Trophoblast cell (in vitro differentiated cells and primary cell): ENCODE results near the gene FAAP100.

ENCODE experiments used
- DNase-seq, 2 donors: peaks; one replicate each; pipeline ENCODE4 v3.0.0-alpha.2; 2016
- H2AFZ ChIP-seq: 2 replicates; pipeline ENCODE4 v1.6.1; 2013; ENCODE audit warnings: low read length, moderate library complexity, mild to moderate bottlenecking; ENCODE audit not compliant: insufficient read depth, poor library complexity
- H2AK5ac ChIP-seq: 2 replicates; pipeline ENCODE4 v1.6.1; 2013; ENCODE audit warnings: mild to moderate bottlenecking, low read length
- H2BK120ac ChIP-seq: 2 replicates; pipeline ENCODE4 v1.6.1; 2013; ENCODE audit warnings: low read length, mild to moderate bottlenecking, moderate library complexity; ENCODE audit not compliant: insufficient read depth, poor library complexity
- H2BK12ac ChIP-seq: 2 replicates; pipeline ENCODE4 v1.6.1; 2013; ENCODE audit warnings: mild to moderate bottlenecking, low read length, moderate library complexity
- H2BK5ac ChIP-seq: 2 replicates; pipeline ENCODE4 v1.6.1; 2013; ENCODE audit warnings: low read length, low read depth, moderate library complexity, mild to moderate bottlenecking; ENCODE audit not compliant: poor library complexity
- H3K14ac ChIP-seq: 2 replicates; pipeline ENCODE4 v1.6.1; 2013; ENCODE audit warnings: mild to moderate bottlenecking, low read length
- H3K18ac ChIP-seq: 2 replicates; pipeline ENCODE4 v1.6.1; 2013; ENCODE audit warnings: mild to moderate bottlenecking, low read length
- H3K23ac ChIP-seq: 2 replicates; pipeline ENCODE4 v1.6.1; 2013; ENCODE audit warnings: low read length
- H3K27ac ChIP-seq: 2 replicates; pipeline ENCODE4 v1.5.1; 2013; ENCODE audit warnings: low read depth, mild to moderate bottlenecking, inconsistent platforms, low read length, moderate library complexity
- H3K27me3 ChIP-seq: 2 replicates; pipeline ENCODE4 v1.6.1; 2013; ENCODE audit warnings: inconsistent platforms, mild to moderate bottlenecking, low read length, moderate library complexity; ENCODE audit not compliant: insufficient read depth
- H3K36me3 ChIP-seq, 2 experiments: 1 replicate in 1 of 2; 2 replicates in 1 of 2; pipeline ENCODE4 v1.6.1; 2013; ENCODE audit warnings: low read length in 2 of 2, mild to moderate bottlenecking in 2 of 2, moderate library complexity in 1 of 2; ENCODE audit not compliant: insufficient read depth in 2 of 2, control insufficient read depth in 1 of 2
- H3K4ac ChIP-seq: 2 replicates; pipeline ENCODE4 v1.6.1; 2013; ENCODE audit warnings: low read depth, mild to moderate bottlenecking, low read length, moderate library complexity
- H3K4me1 ChIP-seq, 2 experiments: 1 replicate in 1 of 2; 2 replicates in 1 of 2; pipeline ENCODE4 v1.6.1; 2013; ENCODE audit warnings: low read length in 2 of 2, mild to moderate bottlenecking in 2 of 2, moderate library complexity in 1 of 2; ENCODE audit not compliant: insufficient read depth in 2 of 2, control insufficient read depth in 1 of 2
- H3K4me2 ChIP-seq: 2 replicates; pipeline ENCODE4 v1.6.1; 2013; ENCODE audit warnings: inconsistent platforms, mild to moderate bottlenecking, low read length, moderate library complexity
- H3K4me3 ChIP-seq: 2 replicates; pipeline ENCODE4 v1.5.1; 2013; ENCODE audit warnings: mild to moderate bottlenecking, low read depth, low read length, inconsistent platforms
- H3K79me1 ChIP-seq: one replicate; pipeline ENCODE4 v1.6.1; 2013; ENCODE audit warnings: low read length
- H3K79me2 ChIP-seq: 2 replicates; pipeline ENCODE4 v1.6.1; 2013; ENCODE audit warnings: low read length, mild to moderate bottlenecking; ENCODE audit not compliant: control insufficient read depth, insufficient read depth, poor library complexity
- H3K9ac ChIP-seq: 2 replicates; pipeline ENCODE4 v1.6.1; 2013; ENCODE audit warnings: mild to moderate bottlenecking, low read length
- H3K9me3 ChIP-seq: 2 replicates; pipeline ENCODE4 v1.6.1; 2013; ENCODE audit warnings: low read depth, mild to moderate bottlenecking, control low read depth, inconsistent platforms, low read length; ENCODE audit not compliant: insufficient read depth
- H4K12ac ChIP-seq: 2 replicates; pipeline ENCODE4 v1.6.1; 2013; ENCODE audit warnings: low read depth, mild to moderate bottlenecking, low read length, moderate library complexity
- H4K8ac ChIP-seq: 2 replicates; pipeline ENCODE4 v1.6.1; 2013; ENCODE audit warnings: low read depth, mild to moderate bottlenecking, low read length, moderate library complexity
- H4K91ac ChIP-seq: one replicate; pipeline ENCODE4 v1.6.1; 2013; ENCODE audit warnings: low read depth, mild to moderate bottlenecking, low read length, moderate library complexity
- WGBS: extraction: QIAGEN DNeasy Blood & Tissue Kit; methylation state at CpG from one replicate; pipeline ENCODE4 v1.1.7; 2013; ENCODE audit warnings: missing lambda C conversion rate; ENCODE audit not compliant: insufficient read length, insufficient coverage; ENCODE audit errors: extremely low coverage; 5-methylcytosine and 5-hydroxymethylcytosine counted together

FAAP100 gene

GRCh38 chr17:81561494-81561885, 9.3 kb upstream of the FAAP100 start:
- WGBS, result no CpG with 5 or more reads among the region's 4 CpGs

GRCh38 chr17:81558941-81559806, 7.0 kb upstream of the FAAP100 start:
- no peak overlapping the region for H3K4me3 ChIP-seq
- no peak overlapping the region for H2BK5ac ChIP-seq
- no peak overlapping the region for H3K23ac ChIP-seq
- H4K91ac ChIP-seq, result no peak overlapping the region
- no peak overlapping the region for H3K27ac ChIP-seq
- H3K4ac ChIP-seq, result no peak overlapping the region
- no peak for DNase-seq
- WGBS, result no CpG with 5 or more reads among the region's 27 CpGs
- no peak overlapping the region for H4K8ac ChIP-seq
- no peak overlapping the region for H3K18ac ChIP-seq
- H3K14ac ChIP-seq, result no peak overlapping the region
- no peak overlapping the region for H2AK5ac ChIP-seq
- H3K27me3 ChIP-seq, result no peaks in the 10 kb centered on the region
- peaks cover 59 to 70% of the 10 kb centered on the region in 2 experiments for H3K36me3 ChIP-seq
- no peak overlapping the region for H2AFZ ChIP-seq
- no peaks in the 10 kb centered on the region for H3K9me3 ChIP-seq
- H4K12ac ChIP-seq, result no peak overlapping the region
- H3K4me1 ChIP-seq, result no peaks in the 10 kb centered on the region
- H3K79me1 ChIP-seq, result no peaks in the 10 kb centered on the region
- H3K9ac ChIP-seq, result no peak overlapping the region
- no peak overlapping the region for H2BK12ac ChIP-seq
- H3K79me2 ChIP-seq, result no peaks in the 10 kb centered on the region
- H3K4me2 ChIP-seq, result no peak overlapping the region
- no peak overlapping the region for H2BK120ac ChIP-seq

More at GRCh38 chr17:81561494-81561885, 9.3 kb upstream of the FAAP100 start:
- DNase-seq, result no peak
- Histone ChIP-seq H2BK5ac (no peak overlapping the region), H3K27me3 (no peaks in the 10 kb centered on the region), H3K23ac (no peak overlapping the region), H3K4ac (no peak overlapping the region), H4K12ac (no peak overlapping the region), H2BK120ac (no peak overlapping the region), H3K79me1 (peaks cover 10% of the 10 kb centered on the region), H3K27ac (no peak overlapping the region), H4K91ac (no peak overlapping the region), H3K4me2 (no peak overlapping the region), H3K9ac (no peak overlapping the region), H3K4me3 (no peak overlapping the region), H3K14ac (no peak overlapping the region), H3K36me3 (peaks cover 76 to 85% of the 10 kb centered on the region in 2 experiments), H4K8ac (no peak overlapping the region), H3K4me1 (peaks cover 4 to 14% of the 10 kb centered on the region in 2 experiments), H3K9me3 (no peaks in the 10 kb centered on the region), H2AFZ (no peak overlapping the region), H2AK5ac (no peak overlapping the region), H2BK12ac (no peak overlapping the region), H3K79me2 (no peaks in the 10 kb centered on the region), H3K18ac (no peak overlapping the region)

- H3K4me1 ChIP-seq, result peaks cover 0 to 6% of the 10 kb centered on the region in 2 experiments
- DNase-seq, result no peak
- H4K12ac ChIP-seq, result no peak overlapping the region
- H3K14ac ChIP-seq, result no peak overlapping the region
- no peak overlapping the region for H2AK5ac ChIP-seq
- H4K8ac ChIP-seq, result no peak overlapping the region
- H3K79me2 ChIP-seq, result no peaks in the 10 kb centered on the region
- H3K4ac ChIP-seq, result no peak overlapping the region
- no peak overlapping the region for H4K91ac ChIP-seq
- H3K18ac ChIP-seq, result no peak overlapping the region
- no peaks in the 10 kb centered on the region for H3K9me3 ChIP-seq
- H2BK12ac ChIP-seq, result no peak overlapping the region
- no peak overlapping the region for H2AFZ ChIP-seq
- H3K79me1 ChIP-seq, result no peaks in the 10 kb centered on the region
- no peak overlapping the region for H3K4me3 ChIP-seq
- no CpG with 5 or more reads among the region's 12 CpGs for WGBS
- H2BK120ac ChIP-seq, result no peak overlapping the region
- no peak overlapping the region for H3K23ac ChIP-seq
- peaks cover 52 to 61% of the 10 kb centered on the region in 2 experiments for H3K36me3 ChIP-seq
- H3K4me2 ChIP-seq, result no peak overlapping the region
- no peaks in the 10 kb centered on the region for H3K27me3 ChIP-seq
- no peak overlapping the region for H2BK5ac ChIP-seq
- H3K9ac ChIP-seq, result no peak overlapping the region
- no peak overlapping the region for H3K27ac ChIP-seq
Measured at GRCh38 chr17:81558115-81558468, 5.9 kb upstream of the FAAP100 start.

- Histone ChIP-seq H4K12ac (no peak overlapping the region), H2BK120ac (no peak overlapping the region), H3K36me3 (peaks cover 50 to 58% of the 10 kb centered on the region in 2 experiments), H3K4ac (no peak overlapping the region), H4K8ac (no peak overlapping the region), H3K79me1 (peaks cover 2% of the 10 kb centered on the region), H2AK5ac (no peak overlapping the region), H3K4me3 (no peak overlapping the region), H4K91ac (no peak overlapping the region), H2BK5ac (no peak overlapping the region), H3K14ac (no peak overlapping the region), H3K27me3 (no peaks in the 10 kb centered on the region), H3K18ac (no peak overlapping the region), H3K9ac (no peak overlapping the region), H3K23ac (no peak overlapping the region), H3K4me1 (peaks cover 0 to 6% of the 10 kb centered on the region in 2 experiments), H3K27ac (no peak overlapping the region), H2BK12ac (no peak overlapping the region), H3K4me2 (no peak overlapping the region), H3K79me2 (no peaks in the 10 kb centered on the region), H2AFZ (no peak overlapping the region), H3K9me3 (no peaks in the 10 kb centered on the region)
- 100% methylated on average over 4 of the region's 21 CpGs for WGBS
- no peak for DNase-seq
Measured at GRCh38 chr17:81557276-81558114, 5.3 kb upstream of the FAAP100 start.
